Right kidney (tissue), 1 donor: ENCODE measurements around the gene RYR1.
"Not testable (repeated sequence)": the region's sequence is repeated elsewhere in the genome, so short reads cannot be mapped to it uniquely, and the experiment has no call there.

Source experiments
- DNase-seq: peaks from one replicate; pipeline ENCODE4 v3.0.0-alpha.2; 2016

Gene RYR1

DNA sequence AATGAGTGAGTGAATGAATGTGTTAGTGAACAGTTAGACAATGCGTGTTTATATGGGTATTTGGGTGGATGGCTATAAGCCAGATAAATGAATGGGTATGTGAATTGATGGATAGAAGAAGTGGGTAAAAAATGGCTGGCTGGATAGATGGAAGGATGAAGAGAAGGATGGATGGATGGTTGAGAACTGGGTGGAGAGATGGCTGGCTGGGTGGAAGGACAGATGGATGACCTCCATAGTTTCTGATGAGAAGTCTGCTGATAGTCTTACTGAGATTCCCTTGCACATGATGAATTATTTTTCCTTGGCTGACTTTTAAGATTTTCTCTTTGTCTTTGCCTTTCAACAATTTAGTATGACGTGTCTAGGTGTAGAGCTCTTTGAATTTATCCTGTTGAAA is 57.4 kb downstream of the RYR1 start:
- DNase-seq = no peak

- DNase-seq = no peak
Measured at GRCh38 chr19:38492181-38492813, 58.8 kb downstream of the RYR1 start.

DNA sequence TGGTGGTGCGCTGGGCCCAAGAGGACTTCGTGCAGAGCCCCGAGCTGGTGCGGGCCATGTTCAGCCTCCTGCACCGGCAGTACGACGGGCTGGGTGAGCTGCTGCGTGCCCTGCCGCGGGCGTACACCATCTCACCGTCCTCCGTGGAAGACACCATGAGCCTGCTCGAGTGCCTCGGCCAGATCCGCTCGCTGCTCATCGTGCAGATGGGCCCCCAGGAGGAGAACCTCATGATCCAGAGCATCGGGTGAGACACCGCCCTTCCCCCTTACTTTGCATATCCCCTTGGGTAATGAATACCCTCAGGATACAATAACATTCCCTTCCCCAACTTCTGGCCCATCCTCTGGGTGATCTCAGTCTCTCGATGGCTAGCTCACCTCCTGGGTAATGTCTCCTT is 60.9 kb downstream of the RYR1 start:
- DNase-seq = no peak

DNA sequence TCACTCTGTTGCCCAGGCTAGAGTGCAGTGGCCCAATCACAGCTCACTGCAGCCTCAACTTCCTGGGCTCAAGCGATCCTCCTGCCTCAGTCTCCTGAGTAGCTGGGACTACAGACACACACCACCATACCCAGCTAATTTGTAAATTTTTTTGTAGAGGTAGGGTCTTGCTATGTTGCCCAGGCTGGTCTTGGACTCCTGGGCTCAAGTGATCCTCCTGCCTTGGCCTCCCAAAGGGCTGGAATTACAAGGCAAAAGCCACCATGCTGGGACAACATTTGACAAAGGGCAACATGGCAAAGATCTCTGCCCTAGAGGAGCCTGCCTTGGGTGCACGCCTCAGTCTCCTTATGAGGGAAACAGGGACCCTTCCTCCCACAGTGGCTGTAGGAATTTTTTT is 61.9 kb downstream of the RYR1 start:
- not testable (repeated sequence) for DNase-seq

- no peak for DNase-seq
Measured at GRCh38 chr19:38496116-38496515, 62.6 kb downstream of the RYR1 start.

- no peak for DNase-seq
Measured at GRCh38 chr19:38496603-38497487, 63.4 kb downstream of the RYR1 start.

DNA sequence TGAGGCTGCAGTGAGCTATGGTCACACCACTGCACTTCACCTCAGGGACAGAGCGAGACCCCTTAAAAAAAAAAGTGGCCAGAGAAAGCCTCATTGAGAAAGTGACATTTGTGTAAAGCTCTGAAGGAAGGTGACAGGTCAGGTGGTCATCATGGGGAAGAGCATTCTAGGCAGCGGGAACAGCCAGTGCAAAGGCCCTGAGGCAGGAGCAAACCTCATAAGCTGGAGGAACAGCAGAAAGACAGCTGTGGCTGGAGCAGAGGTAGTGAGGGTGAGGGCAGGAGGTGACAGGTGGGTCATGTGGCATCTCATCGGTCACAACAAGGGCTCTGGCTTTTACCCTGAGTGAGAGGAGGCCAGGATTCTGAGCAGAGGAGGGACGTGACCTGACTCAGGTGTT is 64.4 kb downstream of the RYR1 start:
- DNase-seq = no peak

DNA sequence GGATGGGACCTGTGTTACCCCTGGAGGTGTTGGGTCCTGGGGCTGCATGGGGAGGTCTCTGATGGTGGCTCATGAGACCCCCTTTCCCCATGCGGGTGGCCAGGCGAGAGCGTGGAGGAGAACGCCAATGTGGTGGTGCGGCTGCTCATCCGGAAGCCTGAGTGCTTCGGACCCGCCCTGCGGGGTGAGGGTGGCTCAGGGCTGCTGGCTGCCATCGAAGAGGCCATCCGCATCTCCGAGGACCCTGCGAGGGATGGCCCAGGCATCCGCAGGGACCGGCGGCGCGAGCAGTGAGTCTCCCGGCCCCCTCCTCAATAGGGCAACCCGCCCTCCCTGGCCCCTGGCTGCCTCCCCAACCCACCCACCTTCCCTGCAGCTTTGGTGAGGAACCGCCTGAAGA is 66.0 kb downstream of the RYR1 start:
- DNase-seq = no peak

DNA sequence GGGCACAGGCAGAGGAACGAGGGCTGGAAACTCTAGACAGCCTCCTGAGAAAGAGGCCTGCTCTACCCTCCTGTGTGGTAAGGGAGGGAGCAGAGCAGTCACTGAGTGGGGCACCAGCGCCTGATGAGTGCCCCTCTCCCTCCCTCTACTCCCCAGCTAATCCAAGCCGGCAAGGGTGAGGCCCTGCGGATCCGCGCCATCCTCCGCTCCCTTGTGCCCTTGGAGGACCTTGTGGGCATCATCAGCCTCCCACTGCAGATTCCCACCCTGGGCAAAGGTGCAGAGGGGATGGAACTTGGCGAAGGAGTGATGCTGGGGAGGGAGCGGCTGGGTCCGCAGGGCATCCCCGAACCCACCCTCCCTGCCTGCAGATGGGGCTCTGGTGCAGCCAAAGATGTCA is 67.0 kb downstream of the RYR1 start:
- no peak for DNase-seq

- no peak for DNase-seq
Measured at GRCh38 chr19:38502410-38503076, 69.1 kb downstream of the RYR1 start.

DNA sequence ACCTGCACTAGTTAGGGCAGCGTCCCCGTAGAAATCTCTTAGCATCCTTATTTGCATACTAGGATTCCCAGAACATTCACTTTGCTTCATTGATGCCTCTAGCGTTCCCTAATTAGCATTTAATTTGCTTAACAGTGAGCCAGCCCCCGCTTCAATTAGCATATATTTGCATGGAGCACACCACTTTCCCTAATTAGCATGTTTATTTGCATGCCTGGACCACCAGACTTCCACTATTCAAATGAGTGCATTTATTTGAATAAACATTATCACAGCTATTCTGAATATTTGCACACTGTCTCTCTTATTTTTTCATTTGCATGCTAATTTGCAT is 69.6 kb downstream of the RYR1 start:
- DNase-seq = no peak

- no peak for DNase-seq
Measured at GRCh38 chr19:38505958-38506357, 72.5 kb downstream of the RYR1 start.

GRCh38 chr19:38506375-38506722 is 72.9 kb downstream of the RYR1 start:
- no peak for DNase-seq

DNA sequence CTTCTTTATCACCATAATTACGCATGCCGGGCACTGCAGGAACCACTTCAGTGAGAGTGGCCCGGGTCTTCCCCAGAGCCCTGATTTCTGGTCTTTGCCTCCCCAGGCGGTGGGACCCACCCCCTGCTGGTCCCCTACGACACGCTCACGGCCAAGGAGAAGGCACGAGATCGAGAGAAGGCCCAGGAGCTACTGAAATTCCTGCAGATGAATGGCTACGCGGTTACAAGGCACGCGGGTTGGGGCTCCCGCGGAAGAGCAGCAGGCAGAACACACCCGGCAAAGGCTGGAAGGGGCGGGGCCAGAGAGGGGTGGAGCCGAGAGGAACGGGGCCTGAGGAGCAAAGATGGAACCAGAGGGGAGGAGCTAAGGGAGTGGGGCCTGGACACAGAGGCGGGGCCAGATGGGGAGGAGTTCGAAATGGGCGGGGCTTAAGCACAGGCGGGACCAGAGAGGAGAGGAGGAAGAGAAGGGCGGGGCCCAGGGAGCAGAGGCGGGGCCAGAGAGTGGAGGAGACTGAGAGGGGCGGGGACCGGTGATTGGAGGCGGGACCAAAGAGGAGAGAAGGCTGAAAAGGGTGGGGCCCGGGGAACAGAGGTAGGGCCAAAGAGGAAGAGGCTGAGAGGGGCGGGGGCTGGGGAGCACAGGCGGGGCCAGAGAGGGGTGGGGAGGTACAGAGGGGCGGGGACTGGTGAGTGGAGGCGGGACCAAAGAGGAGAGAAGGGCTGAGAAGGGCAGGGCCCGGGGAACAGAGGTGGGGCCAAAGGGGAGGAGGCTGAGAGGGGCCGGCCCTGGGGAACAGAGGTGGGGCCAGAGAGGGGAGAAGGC is 73.4 kb downstream of the RYR1 start:
- DNase-seq = peak; percentile 26

DNA sequence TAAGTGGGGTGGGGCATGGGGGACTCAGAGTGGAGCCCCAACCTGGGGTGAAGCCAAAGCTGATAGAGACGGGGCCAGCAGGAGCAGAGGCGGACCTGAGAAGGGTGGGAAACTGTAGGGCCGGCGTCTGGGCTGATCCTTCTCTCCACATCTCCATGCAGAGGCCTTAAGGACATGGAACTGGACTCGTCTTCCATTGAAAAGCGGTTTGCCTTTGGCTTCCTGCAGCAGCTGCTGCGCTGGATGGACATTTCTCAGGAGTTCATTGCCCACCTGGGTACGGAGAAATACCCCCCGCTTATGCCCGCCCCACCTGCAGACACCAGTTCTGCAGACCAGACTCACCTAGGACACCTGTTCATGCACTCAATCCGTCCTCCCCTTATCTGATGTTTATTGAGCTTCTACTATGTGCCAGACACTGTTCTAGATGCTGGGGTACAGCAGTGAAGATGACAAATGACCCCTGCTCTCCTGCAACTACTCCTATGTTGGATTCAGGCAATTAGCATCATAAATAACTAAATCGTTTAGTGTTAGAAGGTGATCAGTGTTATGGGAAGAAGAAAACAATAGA is 74.1 kb downstream of the RYR1 start:
- no peak for DNase-seq

DNA sequence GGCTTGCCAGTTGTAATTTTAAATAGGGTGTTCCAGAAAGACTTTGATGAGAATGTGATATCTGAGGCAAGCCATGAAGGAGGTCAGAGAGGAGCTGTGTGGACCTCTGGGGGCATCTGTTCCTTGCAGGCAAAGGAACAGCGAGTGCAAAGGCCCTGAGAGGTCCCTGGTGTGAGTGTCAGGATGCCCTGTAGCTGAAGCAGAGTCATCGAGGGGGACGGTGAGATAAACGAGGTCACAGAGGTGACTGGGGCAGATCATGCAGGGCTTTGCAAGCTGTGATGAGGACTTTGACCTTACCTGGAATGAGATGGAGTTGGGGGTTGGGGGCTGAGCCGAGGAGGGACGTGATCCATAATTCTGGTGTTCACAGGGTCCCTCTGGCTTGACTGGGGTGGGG is 75.0 kb downstream of the RYR1 start:
- DNase-seq = no peak

DNA sequence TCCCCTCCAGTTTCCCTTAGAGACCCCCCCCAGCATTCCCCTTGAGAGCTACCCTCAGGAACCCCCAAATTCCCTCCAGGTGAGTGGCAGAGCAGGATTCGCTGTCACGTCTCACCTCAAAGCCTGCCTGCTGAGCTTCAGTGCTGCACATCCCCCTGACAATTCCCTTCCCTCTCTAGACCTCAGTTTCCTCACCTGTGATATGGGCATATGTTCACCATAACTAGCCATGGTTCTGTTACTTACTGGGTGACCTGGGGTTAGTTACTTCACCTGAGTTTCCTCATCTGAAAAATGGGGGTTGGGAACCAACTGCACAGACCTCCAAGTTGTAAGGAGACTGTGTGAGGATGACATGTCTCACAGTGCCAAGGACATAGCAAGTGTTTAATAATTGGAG is 75.5 kb downstream of the RYR1 start:
- DNase-seq = no peak

DNA sequence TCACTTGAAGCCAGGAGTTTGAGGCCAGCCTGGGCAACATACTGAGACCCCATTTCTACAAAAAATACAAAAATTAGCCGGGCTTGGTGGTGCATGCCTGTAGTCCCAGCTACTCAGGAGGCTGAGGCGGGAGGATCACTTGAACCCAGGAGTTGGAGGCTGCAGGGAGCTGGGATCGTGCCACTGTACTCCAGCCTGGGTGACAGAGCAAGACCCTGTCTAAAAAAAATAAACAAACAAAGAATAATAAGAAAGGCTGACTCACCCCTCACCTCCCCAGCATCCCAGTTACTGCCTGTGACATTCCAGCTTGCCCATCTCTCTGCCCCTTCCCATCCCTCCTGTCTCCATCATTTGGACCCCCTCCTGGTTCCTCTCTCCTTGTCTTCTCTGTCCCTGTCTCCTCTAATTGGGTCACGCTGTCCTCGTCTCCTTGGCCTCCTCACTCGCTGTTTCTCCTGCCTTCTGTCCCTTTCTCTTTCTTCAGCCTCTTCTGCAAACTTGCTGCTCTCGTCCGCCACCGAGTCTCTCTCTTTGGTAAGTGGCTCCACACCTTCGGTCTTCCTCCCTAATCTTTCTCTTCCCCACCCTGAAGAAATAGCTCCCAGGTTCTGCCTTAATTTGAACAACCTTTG is 77.7 kb downstream of the RYR1 start:
- DNase-seq = no peak

DNA sequence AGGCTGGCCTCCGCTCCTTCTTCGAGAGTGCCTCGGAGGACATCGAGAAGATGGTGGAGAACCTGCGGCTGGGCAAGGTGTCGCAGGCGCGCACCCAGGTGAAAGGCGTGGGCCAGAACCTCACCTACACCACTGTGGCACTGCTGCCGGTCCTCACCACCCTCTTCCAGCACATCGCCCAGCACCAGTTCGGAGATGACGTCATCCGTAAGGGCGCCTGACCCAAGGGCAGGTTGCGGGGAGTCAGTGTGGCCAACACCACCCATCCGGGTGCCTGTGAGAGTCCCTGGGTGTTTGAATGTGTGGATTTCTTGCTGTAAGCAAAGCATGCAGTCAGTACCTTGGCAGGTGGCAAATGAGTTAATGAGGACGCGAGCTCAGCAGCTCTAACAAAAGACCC is 78.8 kb downstream of the RYR1 start:
- DNase-seq = no peak

DNA sequence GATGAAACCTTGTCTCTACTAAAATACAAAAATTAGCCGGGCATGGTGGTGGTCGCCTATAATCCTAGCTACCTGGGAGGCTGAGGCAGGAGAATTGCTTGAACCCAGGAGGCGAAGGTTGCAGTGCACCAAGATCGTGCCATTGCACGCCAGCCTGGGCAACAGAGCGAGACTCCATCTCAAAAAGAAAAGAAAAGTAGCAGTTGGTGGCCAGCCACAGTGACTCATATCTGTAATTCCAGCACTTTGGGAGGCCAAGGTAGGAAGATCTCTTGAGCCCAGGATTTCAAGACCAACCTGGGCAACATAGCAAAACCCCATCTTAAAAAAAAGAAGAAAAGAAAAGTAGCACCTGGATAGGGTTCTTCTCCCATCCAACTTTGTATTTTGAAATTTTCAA is 79.7 kb downstream of the RYR1 start:
- DNase-seq = not testable (repeated sequence)

- no peak for DNase-seq
Measured at GRCh38 chr19:38513762-38514167, 80.3 kb downstream of the RYR1 start.
